ENCODE data around the gene LEO1.
"Not testable (repeated sequence)": the region's sequence is repeated elsewhere in the genome, so short reads cannot be mapped to it uniquely, and the experiment has no call there.

LEO1 gene

GRCh38 chr15:52011711-52012144 lies 40.1 kb upstream of the LEO1 start:
- Histone ChIP-seq H3K4me1 (ENCODE audit: control insufficient read depth in 1 of 2, insufficient read depth in 2 of 2, low read length in 2 of 2) (peaks cover 0 to 12% of the 10 kb centered on the region in 2 donors), H3K9me3 (ENCODE audit: control insufficient read depth in 1 of 2, low read length in 2 of 2) (no peaks in the 10 kb centered on the region), H3K27ac (ENCODE audit: low read length) (no peak overlapping the region), H3K36me3 (ENCODE audit: control insufficient read depth in 1 of 2, insufficient read depth in 2 of 2, low read length in 2 of 2) (no peaks in the 10 kb centered on the region), H3K4me3 (ENCODE audit: low read depth in 1 of 2, low read length in 2 of 2) (no peak overlapping the region), H3K27me3 (ENCODE audit: low read depth, low read length) (no peaks in the 10 kb centered on the region)

- no peaks in the 10 kb centered on the region for H3K36me3 ChIP-seq (ENCODE audit: control insufficient read depth in 1 of 2, insufficient read depth in 2 of 2, low read length in 2 of 2)
- H3K4me1 ChIP-seq (ENCODE audit: control insufficient read depth in 1 of 2, insufficient read depth in 2 of 2, low read length in 2 of 2), result peaks cover 0 to 12% of the 10 kb centered on the region in 2 donors
- no peaks in the 10 kb centered on the region for H3K9me3 ChIP-seq (ENCODE audit: control insufficient read depth in 1 of 2, low read length in 2 of 2)
- no peaks in the 10 kb centered on the region for H3K27me3 ChIP-seq (ENCODE audit: low read depth, low read length)
- no peak overlapping the region for H3K27ac ChIP-seq (ENCODE audit: low read length)
- H3K4me3 ChIP-seq (ENCODE audit: low read depth in 1 of 2, low read length in 2 of 2), result no peak overlapping the region
These were observed 39.3 kb upstream of the LEO1 start for GRCh38 chr15:52010633-52011595.

- no peaks in the 10 kb centered on the region for H3K27me3 ChIP-seq (ENCODE audit: low read depth, low read length)
- H3K9me3 ChIP-seq (ENCODE audit: control insufficient read depth in 1 of 2, low read length in 2 of 2), result no peaks in the 10 kb centered on the region
- H3K4me1 ChIP-seq (ENCODE audit: control insufficient read depth in 1 of 2, insufficient read depth in 2 of 2, low read length in 2 of 2), result peaks cover 0 to 12% of the 10 kb centered on the region in 2 donors
- no peaks in the 10 kb centered on the region for H3K36me3 ChIP-seq (ENCODE audit: control insufficient read depth in 1 of 2, insufficient read depth in 2 of 2, low read length in 2 of 2)
- no peak overlapping the region for H3K27ac ChIP-seq (ENCODE audit: low read length)
- no peak overlapping the region for H3K4me3 ChIP-seq (ENCODE audit: low read depth in 1 of 2, low read length in 2 of 2)
These were observed 37.3 kb upstream of the LEO1 start for GRCh38 chr15:52008698-52009434.

GRCh38 chr15:52008359-52008697 lies 36.8 kb upstream of the LEO1 start:
- H3K36me3 ChIP-seq (ENCODE audit: control insufficient read depth in 1 of 2, insufficient read depth in 2 of 2, low read length in 2 of 2), result no peaks in the 10 kb centered on the region
- H3K27me3 ChIP-seq (ENCODE audit: low read depth, low read length), result no peaks in the 10 kb centered on the region
- H3K27ac ChIP-seq (ENCODE audit: low read length), result no peak overlapping the region
- no peaks in the 10 kb centered on the region for H3K9me3 ChIP-seq (ENCODE audit: control insufficient read depth in 1 of 2, low read length in 2 of 2)
- H3K4me1 ChIP-seq (ENCODE audit: control insufficient read depth in 1 of 2, insufficient read depth in 2 of 2, low read length in 2 of 2), result peaks cover 0 to 12% of the 10 kb centered on the region in 2 donors
- H3K4me3 ChIP-seq (ENCODE audit: low read depth in 1 of 2, low read length in 2 of 2), result no peak overlapping the region

GRCh38 chr15:52006702-52007340 lies 35.2 kb upstream of the LEO1 start:
- H3K36me3 ChIP-seq (ENCODE audit: control insufficient read depth in 1 of 2, insufficient read depth in 2 of 2, low read length in 2 of 2), result no peaks in the 10 kb centered on the region
- peaks cover 0 to 7% of the 10 kb centered on the region in 2 donors for H3K4me1 ChIP-seq (ENCODE audit: control insufficient read depth in 1 of 2, insufficient read depth in 2 of 2, low read length in 2 of 2)
- H3K27ac ChIP-seq (ENCODE audit: low read length), result no peak overlapping the region
- H3K27me3 ChIP-seq (ENCODE audit: low read depth, low read length), result no peaks in the 10 kb centered on the region
- no peak overlapping the region for H3K4me3 ChIP-seq (ENCODE audit: low read depth in 1 of 2, low read length in 2 of 2)
- no peaks in the 10 kb centered on the region for H3K9me3 ChIP-seq (ENCODE audit: control insufficient read depth in 1 of 2, low read length in 2 of 2)

GRCh38 chr15:52005748-52006701 lies 34.4 kb upstream of the LEO1 start:
- Histone ChIP-seq H3K9me3 (ENCODE audit: control insufficient read depth in 1 of 2, low read length in 2 of 2) (no peaks in the 10 kb centered on the region), H3K4me1 (ENCODE audit: control insufficient read depth in 1 of 2, insufficient read depth in 2 of 2, low read length in 2 of 2) (no peaks in the 10 kb centered on the region), H3K4me3 (ENCODE audit: low read depth in 1 of 2, low read length in 2 of 2) (no peak overlapping the region), H3K36me3 (ENCODE audit: control insufficient read depth in 1 of 2, insufficient read depth in 2 of 2, low read length in 2 of 2) (no peaks in the 10 kb centered on the region), H3K27me3 (ENCODE audit: low read depth, low read length) (no peaks in the 10 kb centered on the region), H3K27ac (ENCODE audit: low read length) (no peak overlapping the region)

GRCh38 chr15:52004806-52005205 lies 33.2 kb upstream of the LEO1 start:
- Histone ChIP-seq H3K27ac (ENCODE audit: low read length) (no peak overlapping the region), H3K9me3 (ENCODE audit: control insufficient read depth in 1 of 2, low read length in 2 of 2) (no peaks in the 10 kb centered on the region), H3K4me1 (ENCODE audit: control insufficient read depth in 1 of 2, insufficient read depth in 2 of 2, low read length in 2 of 2) (no peaks in the 10 kb centered on the region), H3K27me3 (ENCODE audit: low read depth, low read length) (no peaks in the 10 kb centered on the region), H3K4me3 (ENCODE audit: low read depth in 1 of 2, low read length in 2 of 2) (no peak overlapping the region), H3K36me3 (ENCODE audit: control insufficient read depth in 1 of 2, insufficient read depth in 2 of 2, low read length in 2 of 2) (no peaks in the 10 kb centered on the region)

- Histone ChIP-seq H3K36me3 (ENCODE audit: control insufficient read depth in 1 of 2, insufficient read depth in 2 of 2, low read length in 2 of 2) (no peaks in the 10 kb centered on the region), H3K27me3 (ENCODE audit: low read depth, low read length) (no peaks in the 10 kb centered on the region), H3K27ac (ENCODE audit: low read length) (no peak overlapping the region), H3K4me1 (ENCODE audit: control insufficient read depth in 1 of 2, insufficient read depth in 2 of 2, low read length in 2 of 2) (no peaks in the 10 kb centered on the region), H3K4me3 (ENCODE audit: low read depth in 1 of 2, low read length in 2 of 2) (no peak overlapping the region), H3K9me3 (ENCODE audit: control insufficient read depth in 1 of 2, low read length in 2 of 2) (no peaks in the 10 kb centered on the region)
These were observed 32.1 kb upstream of the LEO1 start for GRCh38 chr15:52003710-52004109.

GRCh38 chr15:52003089-52003488 lies 31.5 kb upstream of the LEO1 start:
- H3K27ac ChIP-seq (ENCODE audit: low read length); H3K4me1 ChIP-seq (ENCODE audit: control insufficient read depth in 1 of 2, insufficient read depth in 2 of 2, low read length in 2 of 2); H3K27me3 ChIP-seq (ENCODE audit: low read depth, low read length); H3K36me3 ChIP-seq (ENCODE audit: control insufficient read depth in 1 of 2, insufficient read depth in 2 of 2, low read length in 2 of 2); H3K4me3 ChIP-seq (ENCODE audit: low read depth in 1 of 2, low read length in 2 of 2); H3K9me3 ChIP-seq (ENCODE audit: control insufficient read depth in 1 of 2, low read length in 2 of 2): not testable (repeated sequence)

- H3K36me3 ChIP-seq (ENCODE audit: control insufficient read depth in 1 of 2, insufficient read depth in 2 of 2, low read length in 2 of 2), result no peaks in the 10 kb centered on the region
- no peaks in the 10 kb centered on the region for H3K9me3 ChIP-seq (ENCODE audit: control insufficient read depth in 1 of 2, low read length in 2 of 2)
- H3K27ac ChIP-seq (ENCODE audit: low read length), result no peak overlapping the region
- H3K4me1 ChIP-seq (ENCODE audit: control insufficient read depth in 1 of 2, insufficient read depth in 2 of 2, low read length in 2 of 2), result no peaks in the 10 kb centered on the region
- H3K4me3 ChIP-seq (ENCODE audit: low read depth in 1 of 2, low read length in 2 of 2), result no peak overlapping the region
- H3K27me3 ChIP-seq (ENCODE audit: low read depth, low read length), result no peaks in the 10 kb centered on the region
These were observed 30.8 kb upstream of the LEO1 start for GRCh38 chr15:52002351-52002750.
